H9 (cell line): ENCODE measurements around the gene CTSH. TPM values are rescaled to one million over a fixed set of nuclear protein-coding genes. Genes with fewer than 3 reads are reported as not detected.

Experiments
- DNase-seq: peaks from one replicate; pipeline ENCODE4 v3.0.0-alpha.2; 2017
- H2AFZ ChIP-seq: one replicate; pipeline ENCODE4 v1.6.1; 2013; ENCODE audit warnings: mild to moderate bottlenecking, low read length, control low read depth, moderate library complexity
- H2AK5ac ChIP-seq: 2 replicates; pipeline ENCODE4 v1.6.1; 2013; ENCODE audit warnings: low read length, control low read depth, mixed read lengths; ENCODE audit not compliant: insufficient read length
- H2BK120ac ChIP-seq: one replicate; pipeline ENCODE4 v1.6.1; 2013; ENCODE audit warnings: low read depth, mild to moderate bottlenecking, low read length, control low read depth, inconsistent platforms; ENCODE audit not compliant: poor library complexity, severe bottlenecking
- H2BK12ac ChIP-seq: 2 replicates; pipeline ENCODE4 v1.6.1; 2013; ENCODE audit warnings: low read length, control low read depth, mixed read lengths, low read depth; ENCODE audit not compliant: insufficient read length
- H2BK15ac ChIP-seq: 2 replicates; pipeline ENCODE4 v1.6.1; 2013; ENCODE audit warnings: low read depth, low read length, control low read depth
- H2BK20ac ChIP-seq: one replicate; pipeline ENCODE4 v1.6.1; 2013; ENCODE audit warnings: low read depth, mild to moderate bottlenecking, low read length, control low read depth, inconsistent platforms; ENCODE audit not compliant: poor library complexity, severe bottlenecking
- H2BK5ac ChIP-seq: 2 replicates; pipeline ENCODE4 v1.6.1; 2013; ENCODE audit warnings: low read length, control low read depth, mixed read lengths; ENCODE audit not compliant: insufficient read length
- H3K14ac ChIP-seq: 2 replicates; pipeline ENCODE4 v1.6.1; 2013; ENCODE audit warnings: low read length, control low read depth; ENCODE audit not compliant: insufficient read depth
- H3K18ac ChIP-seq: 2 replicates; pipeline ENCODE4 v1.6.1; 2013; ENCODE audit warnings: low read depth, mild to moderate bottlenecking, mixed read lengths, low read length, control low read depth; ENCODE audit not compliant: insufficient read length
- H3K23ac ChIP-seq: 2 replicates; pipeline ENCODE4 v1.6.1; 2013; ENCODE audit warnings: low read length, control low read depth, mixed read lengths, low read depth; ENCODE audit not compliant: insufficient read length
- H3K23me2 ChIP-seq: 2 replicates; pipeline ENCODE4 v1.6.1; 2013; ENCODE audit warnings: low read depth, mild to moderate bottlenecking, mixed read lengths, low read length, control low read depth; ENCODE audit not compliant: insufficient read length, poor library complexity, severe bottlenecking
- H3K27ac ChIP-seq: 2 replicates; pipeline ENCODE4 v1.5.1; 2013; ENCODE audit warnings: low read length, control low read depth, mixed read lengths, low read depth; ENCODE audit not compliant: insufficient read length
- H3K27me3 ChIP-seq: 2 replicates; pipeline ENCODE4 v1.6.1; 2013; ENCODE audit warnings: low read length, control low read depth, inconsistent platforms; ENCODE audit not compliant: insufficient read depth
- H3K4ac ChIP-seq: 2 replicates; pipeline ENCODE4 v1.6.1; 2013; ENCODE audit warnings: low read depth, mild to moderate bottlenecking, control low read depth, inconsistent platforms, low read length, moderate library complexity
- H3K4me1 ChIP-seq: 2 replicates; pipeline ENCODE4 v1.6.1; 2013; ENCODE audit warnings: low read length, control low read depth, inconsistent platforms; ENCODE audit not compliant: insufficient read depth
- H3K4me2 ChIP-seq: 2 replicates; pipeline ENCODE4 v1.6.1; 2013; ENCODE audit warnings: low read length, control low read depth, mixed read lengths; ENCODE audit not compliant: insufficient read length, insufficient read depth
- H3K56ac ChIP-seq: 2 replicates; pipeline ENCODE4 v1.6.1; 2013; ENCODE audit warnings: low read depth, mild to moderate bottlenecking, mixed read lengths, low read length, control low read depth; ENCODE audit not compliant: insufficient read length
- H3K79me1 ChIP-seq: 2 replicates; pipeline ENCODE4 v1.6.1; 2013; ENCODE audit warnings: low read depth, mild to moderate bottlenecking, moderate library complexity, low read length, control low read depth, inconsistent platforms; ENCODE audit not compliant: insufficient read depth, poor library complexity, severe bottlenecking
- H3K79me2 ChIP-seq: 2 replicates; pipeline ENCODE4 v1.6.1; 2013; ENCODE audit warnings: low read length, control low read depth, inconsistent platforms; ENCODE audit not compliant: insufficient read depth
- H3K9ac ChIP-seq: 2 replicates; pipeline ENCODE4 v1.6.1; 2013; ENCODE audit warnings: low read length, control low read depth, mixed read lengths; ENCODE audit not compliant: insufficient read length; ENCODE audit errors: extremely low read depth
- H3K9me3 ChIP-seq: one replicate; pipeline ENCODE4 v1.6.1; 2013; ENCODE audit warnings: low read depth, low read length, inconsistent platforms; ENCODE audit not compliant: control insufficient read depth
- H3T11ph ChIP-seq: one replicate; pipeline ENCODE4 v1.6.1; 2013; ENCODE audit warnings: mild to moderate bottlenecking, low read length, control low read depth, inconsistent platforms
- H4K20me1 ChIP-seq: one replicate; pipeline ENCODE4 v1.6.1; 2013; ENCODE audit not compliant: control insufficient read depth, insufficient read length, insufficient read depth
- H4K5ac ChIP-seq: 2 replicates; pipeline ENCODE4 v1.6.1; 2013; ENCODE audit warnings: low read depth, mild to moderate bottlenecking, mixed read lengths, low read length, control low read depth; ENCODE audit not compliant: insufficient read length
- H4K8ac ChIP-seq: replicated peaks from 2 replicates; pipeline ENCODE4 v1.6.1; 2013; ENCODE audit warnings: low read length, control low read depth, mixed read lengths, low read depth; ENCODE audit not compliant: insufficient read length
- H4K91ac ChIP-seq: 2 replicates; pipeline ENCODE4 v1.6.1; 2013; ENCODE audit warnings: low read depth, mild to moderate bottlenecking, moderate library complexity, mixed read lengths, low read length, control low read depth; ENCODE audit not compliant: insufficient read length
- H3K27ac Mint-ChIP-seq, 3 experiments: 2 replicates in 2 of 3; 3 replicates in 1 of 3; pipeline ENCODE4 v1.8.0; 2020 to 2021; ENCODE audit warnings: mixed read lengths in 3 of 3, mild to moderate bottlenecking in 1 of 3, moderate library complexity in 1 of 3
- H3K27me3 Mint-ChIP-seq: 2 replicates; pipeline ENCODE4 v1.8.0; 2021; ENCODE audit warnings: low read depth, mild to moderate bottlenecking, moderate library complexity, mixed read lengths
- H3K36me3 Mint-ChIP-seq, 3 experiments: 2 replicates in 2 of 3; 3 replicates in 1 of 3; pipeline ENCODE4 v1.8.0; 2020 to 2021; ENCODE audit warnings: low read depth in 3 of 3, mixed read lengths in 3 of 3; ENCODE audit not compliant: insufficient read depth in 1 of 3
- H3K4me1 Mint-ChIP-seq, 2 experiments: 2 replicates each; pipeline ENCODE4 v1.8.0; 2020; ENCODE audit warnings: mixed read lengths in 2 of 2
- H3K4me3 Mint-ChIP-seq, 2 experiments: 2 replicates in 1 of 2; 3 replicates in 1 of 2; pipeline ENCODE4 v1.8.0; 2020 to 2021; ENCODE audit warnings: mild to moderate bottlenecking in 2 of 2, mixed read lengths in 2 of 2, moderate library complexity in 1 of 2
- H3K9me3 Mint-ChIP-seq, 2 experiments: 2 replicates in 1 of 2; 3 replicates in 1 of 2; pipeline ENCODE4 v1.8.0; 2020; ENCODE audit warnings: mild to moderate bottlenecking in 2 of 2, mixed read lengths in 2 of 2, moderate library complexity in 1 of 2
- CTCF ChIP-seq: fragments of 200-600 bp; sonication (generic); conservative IDR thresholded peaks from 3 replicates; pipeline ENCODE4 v1.8.0; 2021; ENCODE audit warnings: antibody characterized with exemption, mild to moderate bottlenecking
- WGBS: extraction: QIAGEN DNeasy Blood & Tissue Kit; methylation state at CpG from one replicate; pipeline ENCODE4 v1.1.7; 2013; ENCODE audit warnings: missing lambda C conversion rate, low lambda C conversion rate, mixed read lengths; ENCODE audit not compliant: insufficient read length; ENCODE audit errors: extremely low coverage; 5-methylcytosine and 5-hydroxymethylcytosine counted together
- total RNA-seq: library from RNA; stranded (reverse); gene quantifications from 2 replicates; pipeline ENCODE4 v1.2.1, GENCODE V29; 2021

Gene CTSH
- total RNA-seq, 1 experiment from 2014 or later: 15.5 TPM

- no peaks in the 10 kb centered on the region for H3K79me2 ChIP-seq
- no CpG with 5 or more reads among the region's 4 CpGs for WGBS
- no peak overlapping the region for H2BK5ac ChIP-seq
- no peak overlapping the region for H3K14ac ChIP-seq
- H3K56ac ChIP-seq: no peak overlapping the region
- no peak overlapping the region for H2BK120ac ChIP-seq
- no peaks in the 10 kb centered on the region for H3K9me3 Mint-ChIP-seq
- no peak overlapping the region for H2AK5ac ChIP-seq
- no peaks in the 10 kb centered on the region for H4K20me1 ChIP-seq
- H3K4me1 ChIP-seq: peaks cover 4% of the 10 kb centered on the region; the same call in 1 of the 2 replicates
- no peaks in the 10 kb centered on the region for H3K9me3 ChIP-seq
- H3K4me1 Mint-ChIP-seq: peaks cover 4 to 12% of the 10 kb centered on the region in 2 experiments; a peak in 3 of 4 replicates
- H3K27ac Mint-ChIP-seq: no peak overlapping the region
- H3K4me2 ChIP-seq: no peak overlapping the region
- no peak overlapping the region for H3K18ac ChIP-seq
- no peak overlapping the region for H3K23ac ChIP-seq
- H2AFZ ChIP-seq: no peak overlapping the region
- no peak overlapping the region for H2BK15ac ChIP-seq
- no peak overlapping the region for H4K5ac ChIP-seq
- no peak for TF ChIP-seq CTCF
- H3K4me3 Mint-ChIP-seq: no peak overlapping the region
- no peak for DNase-seq
- no peaks in the 10 kb centered on the region; the same call in 1 of the 2 replicates for H3K27me3 ChIP-seq
- H2BK12ac ChIP-seq: no peak overlapping the region
- no peak overlapping the region for H3K4ac ChIP-seq
- H2BK20ac ChIP-seq: no peak overlapping the region
- no peak overlapping the region for H3K27ac ChIP-seq
- H4K91ac ChIP-seq: no peak overlapping the region
- no peak overlapping the region for H3T11ph ChIP-seq
- H3K36me3 Mint-ChIP-seq: no peaks in the 10 kb centered on the region; a peak in 1 of 7 replicates
- no peak overlapping the region for H3K9ac ChIP-seq
- H4K8ac ChIP-seq: no peak overlapping the region
- peaks cover 8% of the 10 kb centered on the region for H3K23me2 ChIP-seq
- H3K79me1 ChIP-seq: no peaks in the 10 kb centered on the region
- H3K27me3 Mint-ChIP-seq: peaks cover 44% of the 10 kb centered on the region
Measured at GRCh38 chr15:78942741-78943140, 2.1 kb downstream of the CTSH start.
